Adrenal gland (tissue), 5 donors: Measurements from ENCODE around the gene ZNF74.

Source experiments
- POLR2A ChIP-seq, 2 donors: fragments of 450-650 bp; IDR thresholded peaks; one replicate each; pipeline ENCODE4 v1.6.1; 2017; ENCODE audit warnings: antibody characterized with exemption in 2 of 2, mild to moderate bottlenecking in 2 of 2, moderate library complexity in 1 of 2
- TF ChIP-seq, protein P1 (sequence below), 6 experiments: fragments of 450-650 bp in 4 of 6; fragments of 200-600 bp in 2 of 6; sonication (generic) in 1 of 6; IDR thresholded peaks; 1 replicate in 5 of 6; 2 replicates in 1 of 6; pipeline versions ENCODE4 v1.5.1 to v1.8.0; 2016 to 2021; ENCODE audit warnings: antibody characterized with exemption in 6 of 6, mild to moderate bottlenecking in 2 of 6, moderate library complexity in 1 of 6
- donor health status: DM: no; HTN: no; CAD: no.

DNA sequence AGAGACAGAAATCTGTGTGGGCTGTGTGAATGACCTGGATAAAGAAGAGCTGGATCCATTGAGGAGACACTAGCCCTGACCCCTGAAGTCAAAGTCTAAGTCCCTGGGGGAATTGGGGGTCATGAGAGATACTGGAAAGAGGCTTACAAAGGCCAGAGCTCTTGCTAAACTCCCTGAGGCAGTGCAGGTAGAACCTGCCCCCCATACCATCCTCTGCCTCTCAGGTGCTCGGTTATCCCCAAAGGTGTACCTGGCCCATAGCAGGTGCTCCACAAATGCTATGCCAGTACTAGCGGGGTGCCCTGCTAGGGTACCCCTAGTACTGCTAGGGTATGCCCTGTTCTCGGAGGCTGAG, 62.7 kb downstream of the ZNF74 start:
- TF ChIP-seq POLR2A (IDR thresholded peaks at IDR 0.05), result no peak
- TF ChIP-seq, protein P1, sequence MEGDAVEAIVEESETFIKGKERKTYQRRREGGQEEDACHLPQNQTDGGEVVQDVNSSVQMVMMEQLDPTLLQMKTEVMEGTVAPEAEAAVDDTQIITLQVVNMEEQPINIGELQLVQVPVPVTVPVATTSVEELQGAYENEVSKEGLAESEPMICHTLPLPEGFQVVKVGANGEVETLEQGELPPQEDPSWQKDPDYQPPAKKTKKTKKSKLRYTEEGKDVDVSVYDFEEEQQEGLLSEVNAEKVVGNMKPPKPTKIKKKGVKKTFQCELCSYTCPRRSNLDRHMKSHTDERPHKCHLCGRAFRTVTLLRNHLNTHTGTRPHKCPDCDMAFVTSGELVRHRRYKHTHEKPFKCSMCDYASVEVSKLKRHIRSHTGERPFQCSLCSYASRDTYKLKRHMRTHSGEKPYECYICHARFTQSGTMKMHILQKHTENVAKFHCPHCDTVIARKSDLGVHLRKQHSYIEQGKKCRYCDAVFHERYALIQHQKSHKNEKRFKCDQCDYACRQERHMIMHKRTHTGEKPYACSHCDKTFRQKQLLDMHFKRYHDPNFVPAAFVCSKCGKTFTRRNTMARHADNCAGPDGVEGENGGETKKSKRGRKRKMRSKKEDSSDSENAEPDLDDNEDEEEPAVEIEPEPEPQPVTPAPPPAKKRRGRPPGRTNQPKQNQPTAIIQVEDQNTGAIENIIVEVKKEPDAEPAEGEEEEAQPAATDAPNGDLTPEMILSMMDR (IDR thresholded peaks at IDR 0.05), result no peak
